Ovary (tissue), 9 donors: ENCODE results near the gene USP13. TPM values are rescaled to one million over a fixed set of nuclear protein-coding genes. Genes with fewer than 3 reads are reported as not detected.

Experiments used
- DNase-seq, 5 donors: peaks; one replicate each; pipeline ENCODE4 v3.0.0-alpha.2; 2019 to 2020
- H3K27ac ChIP-seq, 2 donors: fragments of 200-600 bp; one replicate each; pipeline versions ENCODE4 v1.5.1 to v1.8.0; 2019 to 2022
- H3K27me3 ChIP-seq: fragments of 200-600 bp; one replicate; pipeline ENCODE4 v1.8.0; 2022
- H3K36me3 ChIP-seq: fragments of 200-600 bp; sonication (generic); one replicate; pipeline ENCODE4 v1.5.1; 2019
- H3K4me1 ChIP-seq: one replicate; pipeline ENCODE4 v1.8.1; 2013; ENCODE audit warnings: mild to moderate bottlenecking, moderate library complexity; ENCODE audit not compliant: insufficient read depth
- H3K4me3 ChIP-seq: fragments of 200-600 bp; sonication (generic); one replicate; pipeline ENCODE4 v1.5.1; 2017
- H3K9me3 ChIP-seq, 2 donors: fragments of 200-600 bp in 1 of 2; sonication (generic) in 1 of 2; one replicate each; pipeline versions ENCODE4 v1.5.1 to v1.8.1; 2013 to 2019; ENCODE audit warnings: mild to moderate bottlenecking in 1 of 2, moderate library complexity in 1 of 2
- CTCF ChIP-seq, 3 donors: fragments of 450-650 bp in 2 of 3; fragments of 200-600 bp in 1 of 3; IDR thresholded peaks; one replicate each; pipeline versions ENCODE4 v1.5.1 to v1.8.0; 2016 to 2022; ENCODE audit warnings: antibody characterized with exemption in 3 of 3, mild to moderate bottlenecking in 1 of 3
- EP300 ChIP-seq: sonication (generic); formaldehyde crosslinking; IDR thresholded peaks from one replicate; pipeline ENCODE4 v1.6.1; 2017; ENCODE audit warnings: antibody characterized with exemption
- POLR2A ChIP-seq: fragments of 450-650 bp; IDR thresholded peaks from one replicate; pipeline ENCODE4 v1.6.1; 2017; ENCODE audit warnings: antibody characterized with exemption, mild to moderate bottlenecking, moderate library complexity
- WGBS, 3 donors: extraction: QIAGEN DNeasy Blood & Tissue Kit in 1 of 3; methylation state at CpG; one replicate each; pipeline versions ENCODE4 v1.1.5 to v1.1.7; 2013 to 2017; 5-methylcytosine and 5-hydroxymethylcytosine counted together
- intact Hi-C, 4 donors: fragments of 100-400 bp; cut with DNase I; formaldehyde crosslinking; loops; one replicate each; pipeline versions ENCODE4 v1.11.0 to v1.15.1; 2022 to 2023
- polyA plus RNA-seq, 2 donors: library from polyadenylated mRNA; stranded (reverse); fragments of 200-250 nt in 1 of 2; fragments of 350-450 nt in 1 of 2; fragmentation: Illumina TruSeq in 1 of 2; extraction: RNeasy Lipid Tissue Mini Kit (QIAGEN cat#74804) in 1 of 2; gene quantifications; one replicate each; pipeline ENCODE4 v1.2.3, GENCODE V29; 2013 to 2014
- total RNA-seq, 7 donors: library from RNA; depleted of rRNA in 2 of 7; stranded (reverse); fragments of >200 nt in 2 of 7; fragmentation: NEBNext Ultra II Directional in 3 of 7; extraction: Animal tissue kit (Norgen Biotek cat#: 25700) in 3 of 7; gene quantifications; one replicate each; pipeline versions ENCODE4 v1.1.0 to v1.2.4, GENCODE V29; 2016 to 2023
- donor health status: DM: no; HTN: no; CAD: no; lungs with moderate emphysema.
- donor health status: DM: no; HTN: no; CAD: no.
- donor health status: Bipolar disorder and iron deficiency.
- donor health status: DM: yes; HTN: yes; CAD: no.
- donor health status: DM: no; HTN: no; CAD: no.
- donor health status: DM: yes; HTN: yes; CAD: no.

USP13 gene
- total and polyA plus RNA-seq, 9 donors = 7.0 to 26.3 (median 19.4) TPM

GRCh38 chr3:179765396-179765795, 112.6 kb downstream of the USP13 start:
- no peak overlapping the region for H3K27ac ChIP-seq
- intact Hi-C loops = no loop called here
- no peaks in the 10 kb centered on the region for H3K4me1 ChIP-seq
- no peak for DNase-seq
- H3K27me3 ChIP-seq = no peaks in the 10 kb centered on the region
- H3K9me3 ChIP-seq = no peaks in the 10 kb centered on the region
- H3K4me3 ChIP-seq = no peak overlapping the region
- 73 to 87% (median 77%) methylated on average over 2 of the region's 2 CpGs for WGBS, 3 donors
- TF ChIP-seq POLR2A (no peak), EP300 (no peak), CTCF (IDR thresholded peaks at IDR 0.05) (no peak)
- no peaks in the 10 kb centered on the region for H3K36me3 ChIP-seq

- no peak for DNase-seq
- TF ChIP-seq EP300 = no peak
- no peak for TF ChIP-seq POLR2A
- TF ChIP-seq CTCF (IDR thresholded peaks at IDR 0.05) = no peak
- WGBS, 3 donors = 92 to 96% (median 96%) methylated on average over 4 of the region's 4 CpGs
- H3K27me3 ChIP-seq = no peaks in the 10 kb centered on the region
- no peak overlapping the region for H3K4me3 ChIP-seq
- no peaks in the 10 kb centered on the region for H3K36me3 ChIP-seq
- H3K4me1 ChIP-seq = no peaks in the 10 kb centered on the region
- no peak overlapping the region for H3K27ac ChIP-seq
- intact Hi-C loops = no loop called here
- H3K9me3 ChIP-seq = no peaks in the 10 kb centered on the region
Observed at GRCh38 chr3:179766416-179767133, 113.7 kb downstream of the USP13 start.

DNA sequence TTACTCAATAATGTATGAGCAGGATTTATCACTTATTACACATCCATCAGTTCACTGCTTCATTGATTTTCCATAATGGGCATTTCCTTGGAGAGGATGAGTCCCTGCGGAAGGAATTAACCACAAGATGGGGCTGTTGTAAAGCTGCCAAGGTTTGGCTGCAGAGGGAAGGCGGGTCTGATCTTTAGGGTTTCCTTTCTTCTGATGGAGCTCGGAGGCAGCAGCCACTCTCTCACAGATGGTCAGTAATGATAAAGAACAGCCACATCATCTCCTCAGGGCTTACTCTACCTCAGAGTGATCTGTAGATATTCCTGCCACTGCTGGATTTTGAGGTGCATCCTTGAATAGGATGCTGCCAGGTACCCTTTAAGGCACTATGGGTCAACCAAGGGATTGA, 115.2 kb downstream of the USP13 start:
- peak in 2 of 5 donors; percentile 11 to 30 for DNase-seq
- WGBS, 3 donors = 39 to 51% (median 44%) methylated on average over 3 of the region's 3 CpGs
- intact Hi-C loops = no loop called here
- no peaks in the 10 kb centered on the region for H3K27me3 ChIP-seq
- H3K4me1 ChIP-seq = no peaks in the 10 kb centered on the region
- H3K36me3 ChIP-seq = no peaks in the 10 kb centered on the region
- H3K9me3 ChIP-seq = no peaks in the 10 kb centered on the region
- no peak overlapping the region for H3K4me3 ChIP-seq
- H3K27ac ChIP-seq = no peak overlapping the region
- TF ChIP-seq CTCF (IDR thresholded peaks at IDR 0.05) = peak in 1 of 3 donors; percentile 26
- no peak for TF ChIP-seq EP300

- Histone ChIP-seq H3K9me3 (no peaks in the 10 kb centered on the region), H3K27ac (no peak overlapping the region), H3K4me3 (no peak overlapping the region), H3K36me3 (no peaks in the 10 kb centered on the region), H3K4me1 (no peaks in the 10 kb centered on the region), H3K27me3 (no peaks in the 10 kb centered on the region)
- WGBS, 3 donors = 72 to 74% (median 73%) methylated on average over 9 of the region's 9 CpGs
- intact Hi-C loops = no loop called here
- DNase-seq = no peak
- TF ChIP-seq EP300 = no peak
- TF ChIP-seq POLR2A = no peak
- no peak for TF ChIP-seq CTCF (IDR thresholded peaks at IDR 0.05)
Observed at GRCh38 chr3:179769411-179770247, 116.8 kb downstream of the USP13 start.
